Right atrium auricular region (tissue), 2 donors: ENCODE data around the gene IRAK4. TPM values are rescaled to one million over a fixed set of nuclear protein-coding genes. Genes with fewer than 3 reads are reported as not detected.

Experiments
- DNase-seq: peaks from one replicate; pipeline ENCODE4 v3.0.0-alpha.2; 2019; ENCODE audit warnings: low spot score
- H3K27ac ChIP-seq, 2 donors: fragments of 200-600 bp; sonication (generic); 1 replicate in 1 of 2; 2 replicates in 1 of 2; pipeline ENCODE4 v1.5.1; 2016 to 2019
- H3K27me3 ChIP-seq, 2 donors: fragments of 200-600 bp; sonication (generic); one replicate each; pipeline versions ENCODE4 v1.5.1 to v1.6.0; 2017 to 2019
- H3K36me3 ChIP-seq: fragments of 200-600 bp; sonication (generic); one replicate; pipeline ENCODE4 v1.5.1; 2016
- H3K4me1 ChIP-seq, 2 donors: fragments of 200-600 bp; sonication (generic); one replicate each; pipeline versions ENCODE4 v1.5.1 to v1.6.0; 2017 to 2019
- H3K4me3 ChIP-seq, 2 donors: fragments of 200-600 bp; sonication (generic); 1 replicate in 1 of 2; 2 replicates in 1 of 2; pipeline ENCODE4 v1.5.1; 2017 to 2019; ENCODE audit warnings: mild to moderate bottlenecking in 1 of 2, moderate library complexity in 1 of 2
- H3K9me3 ChIP-seq, 2 donors: fragments of 200-600 bp; sonication (generic); one replicate each; pipeline ENCODE4 v1.5.1; 2019
- total RNA-seq, 2 donors: library from RNA; depleted of rRNA; stranded (reverse); fragments of >200 nt; gene quantifications; one replicate each; pipeline ENCODE4 v1.1.0, GENCODE V29; 2016
- TF ChIP-seq, protein P1 (sequence below), 2 donors: fragments of 200-600 bp; sonication (generic); IDR thresholded peaks; one replicate each; pipeline ENCODE4 v1.5.1; 2019; ENCODE audit warnings: antibody characterized with exemption in 2 of 2

IRAK4 gene
- total RNA-seq, 2 donors from 2014 or later: 5.7 to 9.6 TPM

DNA sequence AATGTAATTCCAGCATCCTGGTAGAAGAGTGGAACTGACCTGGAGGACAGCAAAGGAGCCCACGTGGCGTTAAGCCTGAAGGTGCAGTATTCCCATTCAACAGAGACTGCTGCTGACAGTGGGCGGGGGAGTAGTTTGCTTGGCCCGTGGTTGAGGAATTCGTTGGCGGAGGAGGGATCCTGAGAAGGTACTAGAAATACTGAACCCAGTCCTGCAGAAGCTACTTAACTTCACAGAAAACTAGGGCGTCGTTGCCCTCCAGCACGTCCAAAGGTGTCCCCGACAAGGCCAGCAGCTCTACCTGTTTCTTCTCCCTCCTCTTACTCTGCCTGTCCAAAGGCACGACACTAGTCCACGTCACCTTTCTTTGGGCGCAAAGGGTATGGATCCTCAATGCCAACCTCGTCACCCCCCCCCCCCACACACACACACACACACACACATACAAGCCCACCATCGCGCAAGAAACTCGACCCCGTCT lies 464 bp upstream of the IRAK4 start:
- DNase-seq: no peak
- TF ChIP-seq, protein P1, sequence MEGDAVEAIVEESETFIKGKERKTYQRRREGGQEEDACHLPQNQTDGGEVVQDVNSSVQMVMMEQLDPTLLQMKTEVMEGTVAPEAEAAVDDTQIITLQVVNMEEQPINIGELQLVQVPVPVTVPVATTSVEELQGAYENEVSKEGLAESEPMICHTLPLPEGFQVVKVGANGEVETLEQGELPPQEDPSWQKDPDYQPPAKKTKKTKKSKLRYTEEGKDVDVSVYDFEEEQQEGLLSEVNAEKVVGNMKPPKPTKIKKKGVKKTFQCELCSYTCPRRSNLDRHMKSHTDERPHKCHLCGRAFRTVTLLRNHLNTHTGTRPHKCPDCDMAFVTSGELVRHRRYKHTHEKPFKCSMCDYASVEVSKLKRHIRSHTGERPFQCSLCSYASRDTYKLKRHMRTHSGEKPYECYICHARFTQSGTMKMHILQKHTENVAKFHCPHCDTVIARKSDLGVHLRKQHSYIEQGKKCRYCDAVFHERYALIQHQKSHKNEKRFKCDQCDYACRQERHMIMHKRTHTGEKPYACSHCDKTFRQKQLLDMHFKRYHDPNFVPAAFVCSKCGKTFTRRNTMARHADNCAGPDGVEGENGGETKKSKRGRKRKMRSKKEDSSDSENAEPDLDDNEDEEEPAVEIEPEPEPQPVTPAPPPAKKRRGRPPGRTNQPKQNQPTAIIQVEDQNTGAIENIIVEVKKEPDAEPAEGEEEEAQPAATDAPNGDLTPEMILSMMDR (IDR thresholded peaks at IDR 0.05): no peak
- H3K27ac ChIP-seq: peak overlapping the region; percentile 72 to 82
- no peaks in the 10 kb centered on the region for H3K27me3 ChIP-seq
- no peaks in the 10 kb centered on the region for H3K9me3 ChIP-seq
- peak overlapping the region; percentile 68 to 82 for H3K4me3 ChIP-seq
- H3K4me1 ChIP-seq: peaks cover 0 to 21% of the 10 kb centered on the region in 2 donors
- H3K36me3 ChIP-seq: no peaks in the 10 kb centered on the region

- H3K4me3 ChIP-seq: no peak overlapping the region
- DNase-seq: no peak
- no peak overlapping the region for H3K27ac ChIP-seq
Measured at GRCh38 chr12:43760396-43760795, 1.6 kb downstream of the IRAK4 start.

GRCh38 chr12:43761500-43761899 lies 2.7 kb downstream of the IRAK4 start:
- Histone ChIP-seq H3K4me1 (peaks cover 0 to 26% of the 10 kb centered on the region in 2 donors), H3K9me3 (no peaks in the 10 kb centered on the region), H3K27ac (no peak overlapping the region), H3K4me3 (no peak overlapping the region), H3K27me3 (no peaks in the 10 kb centered on the region), H3K36me3 (no peaks in the 10 kb centered on the region)
- no peak for DNase-seq
- TF ChIP-seq, protein P1 (IDR thresholded peaks at IDR 0.05): no peak

More at GRCh38 chr12:43760396-43760795, 1.6 kb downstream of the IRAK4 start:
- TF ChIP-seq, protein P1 (IDR thresholded peaks at IDR 0.05): no peak
- no peaks in the 10 kb centered on the region for H3K9me3 ChIP-seq
- H3K4me1 ChIP-seq: peaks cover 0 to 21% of the 10 kb centered on the region in 2 donors
- H3K36me3 ChIP-seq: no peaks in the 10 kb centered on the region
- no peaks in the 10 kb centered on the region for H3K27me3 ChIP-seq

DNA sequence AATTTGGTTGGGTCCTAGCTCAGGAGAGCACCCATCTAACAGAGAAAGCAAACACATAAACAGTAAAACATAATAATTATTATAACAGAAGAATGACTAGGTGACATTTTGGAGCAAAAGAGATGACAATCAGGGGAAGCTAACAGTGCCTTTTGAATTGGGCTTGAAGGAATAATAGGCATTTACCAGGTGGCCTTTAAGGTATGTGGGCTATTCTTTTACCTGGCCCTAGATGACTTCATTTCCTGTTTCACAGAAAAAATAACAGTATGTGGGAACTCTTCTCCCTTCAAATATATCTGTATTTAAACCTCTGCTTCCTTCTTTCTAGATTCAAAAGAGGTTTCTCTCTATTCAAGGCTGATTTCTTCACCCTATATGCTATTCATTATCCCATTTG lies 3.8 kb downstream of the IRAK4 start:
- no peak overlapping the region for H3K27ac ChIP-seq
- no peak for DNase-seq
- peaks cover 0 to 26% of the 10 kb centered on the region in 2 donors for H3K4me1 ChIP-seq
- no peaks in the 10 kb centered on the region for H3K27me3 ChIP-seq
- no peaks in the 10 kb centered on the region for H3K36me3 ChIP-seq
- no peaks in the 10 kb centered on the region for H3K9me3 ChIP-seq
- TF ChIP-seq, protein P1 (IDR thresholded peaks at IDR 0.05): no peak
- H3K4me3 ChIP-seq: no peak overlapping the region

GRCh38 chr12:43763769-43764168 lies 5.0 kb downstream of the IRAK4 start:
- H3K4me3 ChIP-seq: no peak overlapping the region
- TF ChIP-seq, protein P1 (IDR thresholded peaks at IDR 0.05): no peak
- no peaks in the 10 kb centered on the region for H3K27me3 ChIP-seq
- H3K36me3 ChIP-seq: peaks cover 8% of the 10 kb centered on the region
- no peak for DNase-seq
- no peak overlapping the region for H3K27ac ChIP-seq
- no peaks in the 10 kb centered on the region for H3K9me3 ChIP-seq
- peaks cover 0 to 19% of the 10 kb centered on the region in 2 donors for H3K4me1 ChIP-seq

- Histone ChIP-seq H3K9me3 (no peaks in the 10 kb centered on the region), H3K27ac (no peak overlapping the region), H3K27me3 (no peaks in the 10 kb centered on the region), H3K36me3 (peaks cover 8% of the 10 kb centered on the region), H3K4me1 (peaks cover 0 to 17% of the 10 kb centered on the region in 2 donors), H3K4me3 (no peak overlapping the region)
- no peak for DNase-seq
- TF ChIP-seq, protein P1 (IDR thresholded peaks at IDR 0.05): no peak
Measured at GRCh38 chr12:43764528-43764927, 5.8 kb downstream of the IRAK4 start.
